Measurements from ENCODE around the gene QRSL1.
"Not testable (repeated sequence)": the region's sequence is repeated elsewhere in the genome, so short reads cannot be mapped to it uniquely, and the experiment has no call there.

The QRSL1 gene

GRCh38 chr6:106688177-106688951 is 59.0 kb downstream of the QRSL1 start:
- DNase-seq: no peak

GRCh38 chr6:106692112-106692818 is 62.9 kb downstream of the QRSL1 start:
- no peak for DNase-seq

DNA sequence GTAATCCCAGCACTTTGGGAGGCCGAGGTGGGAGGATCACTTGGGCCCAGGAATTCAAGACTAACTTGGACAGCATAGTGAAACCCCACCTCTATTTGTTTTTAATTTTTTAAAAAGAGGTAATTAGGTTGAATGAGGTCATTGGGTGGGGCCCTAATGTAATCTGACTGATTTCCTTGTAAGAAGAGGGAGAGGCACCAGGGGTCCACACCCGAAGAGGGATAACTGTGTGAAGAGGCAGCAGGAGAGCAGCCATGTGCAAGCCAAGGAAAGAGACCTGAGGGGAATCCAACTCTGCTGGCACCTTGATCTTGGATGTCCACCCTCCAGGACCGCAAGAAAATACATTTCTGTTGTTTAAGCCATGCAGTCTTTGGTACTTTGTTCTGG is 63.4 kb downstream of the QRSL1 start:
- no peak for DNase-seq

GRCh38 chr6:106693418-106693817 is 64.0 kb downstream of the QRSL1 start:
- DNase-seq: no peak

DNA sequence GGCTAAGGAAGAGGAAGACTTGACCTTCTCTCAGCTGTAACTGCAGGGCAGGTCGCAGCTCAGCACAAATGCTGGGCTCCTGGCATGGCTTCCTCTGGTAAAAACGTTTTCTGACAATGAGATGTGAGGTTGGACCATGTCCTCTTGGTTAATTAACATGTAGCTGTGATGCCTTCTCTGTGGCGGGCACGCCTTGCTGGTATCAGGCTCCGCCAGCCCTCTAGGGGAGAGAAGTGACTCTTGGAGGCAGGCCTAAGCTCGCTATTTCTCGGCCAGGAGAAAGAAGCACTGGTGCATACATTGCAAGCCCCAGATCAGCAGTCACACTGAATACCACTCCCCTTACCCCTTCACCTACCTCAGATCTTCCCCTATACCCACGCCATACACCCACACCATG is 65.0 kb downstream of the QRSL1 start:
- no peak for DNase-seq

GRCh38 chr6:106700581-106700980 is 71.2 kb downstream of the QRSL1 start:
- DNase-seq: no peak

DNA sequence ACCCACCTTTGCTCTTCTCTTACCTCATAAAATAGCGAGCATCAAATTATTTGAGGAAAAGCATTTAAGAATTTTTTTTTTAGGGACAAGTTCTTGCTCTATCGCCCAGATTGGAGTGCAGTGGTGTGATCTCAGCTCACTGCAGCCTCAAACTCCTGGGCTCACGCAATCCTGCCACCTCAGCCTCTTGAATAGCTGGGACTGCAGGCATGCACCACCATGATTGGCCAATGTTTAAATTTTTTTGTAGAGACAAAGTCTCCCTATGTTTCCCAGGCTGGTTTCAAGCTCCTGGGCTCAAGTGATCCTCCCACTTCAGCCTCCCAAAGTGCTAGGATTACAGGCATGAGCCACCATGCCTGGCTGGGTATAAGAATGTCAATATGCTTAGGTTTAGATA is 71.8 kb downstream of the QRSL1 start:
- not testable (repeated sequence) for DNase-seq

GRCh38 chr6:106702046-106702445 is 72.7 kb downstream of the QRSL1 start:
- no peak for DNase-seq

DNA sequence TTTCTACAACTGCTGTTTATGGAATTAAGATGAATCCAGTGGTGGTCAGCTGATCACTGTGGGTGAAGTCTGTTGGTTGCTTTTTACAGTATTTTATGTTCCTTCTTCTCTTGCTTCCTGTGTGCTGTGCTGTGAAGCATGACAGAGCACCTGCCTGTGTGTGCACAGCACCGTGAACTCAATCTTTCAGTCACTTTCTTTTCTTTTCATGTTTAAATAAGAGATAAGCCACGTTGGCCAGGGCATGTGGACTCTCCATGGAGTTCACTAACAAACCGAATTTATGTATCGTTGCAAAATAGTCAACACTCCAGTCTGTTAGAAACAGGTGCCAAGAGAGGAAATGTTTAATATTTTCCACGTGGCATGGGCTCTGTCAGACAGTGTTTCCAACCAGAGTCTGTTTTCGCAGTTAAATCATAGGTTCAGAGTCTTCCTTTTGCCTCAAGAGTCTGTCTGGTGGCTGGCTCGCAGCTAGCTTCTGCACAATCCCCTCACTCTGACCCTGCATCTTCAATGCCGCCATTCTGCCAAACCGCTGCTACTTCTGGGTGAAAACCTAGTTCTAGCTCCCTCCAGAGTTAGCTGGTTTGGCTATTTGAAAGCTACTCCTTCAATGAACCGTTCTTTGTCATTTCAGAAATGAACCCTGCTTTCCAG is 73.2 kb downstream of the QRSL1 start:
- DNase-seq: no peak

DNA sequence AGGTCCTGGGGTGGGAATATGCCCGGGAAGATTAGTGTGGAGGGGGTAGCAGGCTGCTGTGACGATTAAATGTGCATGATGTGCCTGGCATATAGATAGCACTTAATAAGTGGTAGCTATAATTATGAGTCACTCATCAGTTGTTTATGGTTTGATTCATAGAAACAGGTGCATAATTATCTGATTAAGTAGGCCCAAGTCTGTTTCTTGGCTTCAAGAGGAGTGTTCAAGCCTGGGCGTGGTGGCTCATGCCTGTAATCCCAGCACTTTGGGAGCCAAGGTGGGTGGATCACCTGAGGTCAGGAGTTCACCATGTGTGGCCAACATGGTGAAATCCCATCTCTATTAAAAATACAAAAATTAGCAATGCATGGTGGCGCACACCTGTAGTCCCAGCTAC is 74.9 kb downstream of the QRSL1 start:
- no peak for DNase-seq

DNA sequence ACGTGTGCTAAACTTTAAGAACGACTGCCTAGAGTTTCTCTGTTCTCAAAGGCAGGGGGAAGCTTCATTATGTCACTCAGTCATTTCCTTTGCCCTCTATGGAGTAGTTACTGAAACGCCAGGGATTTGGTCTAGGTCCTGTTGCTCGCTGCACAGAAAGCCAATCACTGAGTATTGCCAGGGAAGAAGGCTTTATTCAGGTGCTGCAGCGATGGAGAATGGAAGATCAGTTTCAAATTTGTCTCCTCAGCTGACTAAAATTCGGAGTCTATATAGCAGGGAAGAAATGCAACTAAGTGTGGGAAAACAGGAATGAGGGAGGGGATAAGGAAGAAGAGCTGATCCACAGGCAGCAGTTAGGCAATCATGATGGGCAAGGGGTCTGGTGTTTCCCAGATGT is 75.8 kb downstream of the QRSL1 start:
- no peak for DNase-seq

DNA sequence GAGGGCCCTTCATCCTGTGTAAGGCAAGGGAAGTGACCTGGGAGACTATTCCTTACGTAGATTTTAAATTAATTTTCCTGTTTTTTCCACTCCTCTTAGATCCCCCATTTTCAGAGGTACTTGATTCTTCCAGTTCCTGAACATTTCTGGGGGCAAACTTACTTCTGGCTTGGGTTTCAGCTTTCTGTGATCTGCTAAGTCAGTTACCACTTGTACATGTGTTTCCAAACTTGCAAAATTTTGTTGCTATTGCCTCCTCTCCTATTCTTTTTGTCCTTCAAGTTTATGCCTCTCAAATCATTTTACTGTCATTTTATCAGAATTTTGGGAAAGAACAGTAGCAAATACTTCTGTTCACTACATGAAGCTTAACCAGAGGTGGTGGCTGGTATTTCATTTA is 81.2 kb downstream of the QRSL1 start:
- DNase-seq: no peak

- DNase-seq: no peak
Measured at GRCh38 chr6:106714281-106714680, 84.9 kb downstream of the QRSL1 start.

DNA sequence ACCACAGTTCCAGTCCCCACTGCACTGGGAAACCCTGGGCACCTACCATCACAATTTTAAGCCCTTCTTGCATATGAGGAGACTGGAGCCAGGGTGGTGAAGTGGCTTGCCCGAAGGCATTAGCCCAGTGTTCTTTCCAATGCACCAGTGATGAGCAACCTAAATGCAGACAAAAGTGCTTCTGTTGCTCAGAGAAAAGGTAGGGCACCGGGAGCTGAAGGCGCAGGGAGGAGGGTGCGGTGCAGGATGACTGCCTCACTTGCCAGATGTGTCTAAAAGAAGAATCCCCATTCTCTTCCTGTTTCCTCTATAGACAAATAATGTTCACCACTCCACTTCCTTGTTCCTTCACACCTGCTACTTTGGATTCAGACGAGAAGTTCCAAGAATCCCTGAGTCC is 86.5 kb downstream of the QRSL1 start:
- no peak for DNase-seq

- no peak for DNase-seq
Measured at GRCh38 chr6:106716966-106717365, 87.6 kb downstream of the QRSL1 start.

Data from activated gamma-delta T cell (primary cell).